B cell (primary cell): ENCODE results near the gene RIOK2. TPM values are rescaled to one million over a fixed set of nuclear protein-coding genes. Genes with fewer than 3 reads are reported as not detected.
"Not testable (repeated sequence)": the region's sequence is repeated elsewhere in the genome, so short reads cannot be mapped to it uniquely, and the experiment has no call there.

Experiments used
- ATAC-seq: fragments of 200-7000 bp; cut with Tn5 transposase; one replicate; pipeline ENCODE4 v1.10.0; 2021; ENCODE audit warnings: low read depth, mild to moderate bottlenecking, moderate number of reproducible peaks, moderate library complexity
- CTCF ChIA-PET: fragments of 350-600 bp; sonication (Branson Sonifier 250); formaldehyde crosslinking; loops from one replicate; lab custom pipeline; 2021; ENCODE audit warnings: antibody characterized with exemption, inconsistent platforms; lab: Charles Lee
- POLR2A ChIA-PET: fragments of 350-600 bp; sonication (Branson Sonifier 250); formaldehyde crosslinking; loops from one replicate; lab custom pipeline; 2021; ENCODE audit warnings: antibody characterized with exemption; lab: Charles Lee
- DNase-seq: peaks from one replicate; pipeline ENCODE4 v3.0.0; 2013
- H2AFZ ChIP-seq: 2 replicates; pipeline ENCODE4 v1.6.1; 2012; ENCODE audit warnings: mild to moderate bottlenecking, low read depth, low read length; ENCODE audit not compliant: insufficient read depth, poor library complexity, severe bottlenecking
- H3K27ac ChIP-seq, 2 donors: 1 replicate in 1 of 2; 2 replicates in 1 of 2; pipeline ENCODE4 v1.5.1; 2012 to 2013; ENCODE audit warnings: low read length in 2 of 2, mild to moderate bottlenecking in 2 of 2, moderate library complexity in 1 of 2
- H3K27me3 ChIP-seq, 4 experiments: fragments of 200-600 bp in 1 of 4; sonication (generic) in 1 of 4; replicated peaks in 1 of 4; 1 replicate in 2 of 4; 2 replicates in 2 of 4; pipeline versions ENCODE4 v1.6.1 to v1.7.0; 2013 to 2016; ENCODE audit warnings: low read length in 3 of 4, mild to moderate bottlenecking in 2 of 4, mixed read lengths in 1 of 4, moderate library complexity in 1 of 4; ENCODE audit not compliant: insufficient read depth in 4 of 4, control insufficient read depth in 3 of 4; ENCODE audit errors: control extremely low read depth in 1 of 4
- H3K36me3 ChIP-seq, 2 experiments: replicated peaks in 1 of 2; 1 replicate in 1 of 2; 2 replicates in 1 of 2; pipeline versions ENCODE4 v1.6.1 to v1.7.1; 2013; ENCODE audit warnings: low read length in 1 of 2; ENCODE audit not compliant: insufficient read depth in 2 of 2, control insufficient read depth in 1 of 2; ENCODE audit errors: control extremely low read depth in 1 of 2, extremely low read depth in 1 of 2
- H3K4me1 ChIP-seq, 2 donors: fragments of 200-600 bp in 1 of 2; sonication (generic) in 1 of 2; 1 replicate in 1 of 2; 2 replicates in 1 of 2; pipeline versions ENCODE4 v1.5.1 to v1.6.1; 2013 to 2017; ENCODE audit warnings: low read length in 2 of 2; ENCODE audit not compliant: control insufficient read depth in 2 of 2, insufficient read depth in 2 of 2
- H3K4me2 ChIP-seq: replicated peaks from 2 replicates; pipeline ENCODE3; 2012; ENCODE audit warnings: mild to moderate bottlenecking, low read depth, low read length; ENCODE audit not compliant: poor library complexity, severe bottlenecking
- H3K4me3 ChIP-seq, 5 experiments: fragments of 200-600 bp in 1 of 5; sonication (generic) in 1 of 5; 1 replicate in 3 of 5; 2 replicates in 2 of 5; pipeline versions ENCODE4 v1.5.1 to v1.7.0; 2011 to 2016; ENCODE audit warnings: low read length in 4 of 5, mild to moderate bottlenecking in 4 of 5, low read depth in 2 of 5, control low read depth in 1 of 5, moderate library complexity in 1 of 5; ENCODE audit not compliant: insufficient read depth in 1 of 5; ENCODE audit errors: control extremely low read depth in 1 of 5, extremely low read depth in 1 of 5
- H3K79me2 ChIP-seq: fragments of 200-600 bp; sonication (generic); one replicate; pipeline ENCODE4 v1.6.0; 2016; ENCODE audit warnings: low read length; ENCODE audit not compliant: control insufficient read depth, insufficient read depth
- H3K9ac ChIP-seq: fragments of 200-600 bp; sonication (generic); 2 replicates; pipeline ENCODE4 v1.6.1; 2017; ENCODE audit warnings: mild to moderate bottlenecking, low read length, moderate library complexity
- H3K9me3 ChIP-seq, 3 donors: one replicate each; pipeline versions ENCODE4 v1.6.1 to v1.7.1; 2013; ENCODE audit warnings: low read length in 2 of 3; ENCODE audit not compliant: control insufficient read depth in 2 of 3, insufficient read depth in 1 of 3; ENCODE audit errors: control extremely low read depth in 1 of 3
- H4K20me1 ChIP-seq: 2 replicates; pipeline ENCODE4 v1.6.0; 2012; ENCODE audit warnings: mild to moderate bottlenecking, low read length; ENCODE audit not compliant: insufficient read depth, control insufficient read depth, poor library complexity, severe bottlenecking
- H3K27ac Mint-ChIP-seq: one replicate; pipeline ENCODE4 v1.8.0; 2021; ENCODE audit warnings: mixed read lengths
- H3K27me3 Mint-ChIP-seq: one replicate; pipeline ENCODE4 v1.8.0; 2021; ENCODE audit warnings: mixed read lengths
- H3K4me1 Mint-ChIP-seq: one replicate; pipeline ENCODE4 v1.8.0; 2021; ENCODE audit warnings: mixed read lengths
- H3K4me3 Mint-ChIP-seq: one replicate; pipeline ENCODE4 v1.8.0; 2021; ENCODE audit warnings: mixed read lengths
- H3K9me3 Mint-ChIP-seq: one replicate; pipeline ENCODE4 v1.8.0; 2022; ENCODE audit warnings: mixed read lengths; ENCODE audit not compliant: insufficient read depth
- EZH2 ChIP-seq: IDR thresholded peaks from 2 replicates; pipeline ENCODE4 v1.6.1; 2012; ENCODE audit warnings: borderline replicate concordance, low read depth, mild to moderate bottlenecking, moderate library complexity, low read length; ENCODE audit not compliant: insufficient read depth, poor library complexity, severe bottlenecking
- WGBS: methylation state at CpG from one replicate; pipeline ENCODE4 v1.1.5; 2013; ENCODE audit warnings: missing lambda C conversion rate; ENCODE audit not compliant: insufficient coverage; 5-methylcytosine and 5-hydroxymethylcytosine counted together
- intact Hi-C: fragments of 100-400 bp; cut with micrococcal nuclease; formaldehyde crosslinking; loops from one replicate; pipeline ENCODE4 v1.10.0; 2022
- polyA plus RNA-seq: library from polyadenylated mRNA; depleted of rRNA; stranded (reverse); fragments of >200 nt; gene quantifications from 2 replicates; pipeline ENCODE4 v1.2.3, GENCODE V29; 2012
- total RNA-seq, 2 donors: library from RNA; stranded (reverse); fragments of 120-200 nt in 1 of 2; gene quantifications; 1 replicate in 1 of 2; 2 replicates in 1 of 2; pipeline versions ENCODE4 v1.2.3 to v1.2.4, GENCODE V29; 2013 to 2022
- TF ChIP-seq, protein P1 (sequence below): fragments of 200-600 bp; IDR thresholded peaks from one replicate; pipeline ENCODE4 v1.8.0; 2022; ENCODE audit warnings: antibody characterized with exemption, mild to moderate bottlenecking

RIOK2 gene
- total and polyA plus RNA-seq, 2 donors (not counting 1 experiment from before 2014, with no cell fraction given): 3.5 to 37.2 TPM

DNA sequence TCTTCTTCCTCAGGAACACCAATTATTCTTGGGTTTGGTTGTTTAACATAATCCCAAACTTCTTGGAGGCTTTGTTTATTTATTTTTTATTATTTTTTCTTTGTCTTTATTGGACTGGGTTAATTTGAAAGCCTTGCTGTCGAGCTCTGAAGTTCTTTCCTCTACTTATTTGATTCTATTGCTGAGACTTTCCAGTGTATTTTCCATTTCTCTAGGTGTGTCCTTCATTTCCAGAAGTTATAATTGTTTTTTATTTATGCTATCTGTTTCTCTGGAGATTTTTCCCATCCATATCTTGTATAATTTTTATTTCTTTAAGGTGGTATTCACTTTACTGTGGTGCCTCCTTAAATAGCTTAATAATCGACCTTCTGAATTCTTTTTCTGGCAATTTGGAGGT is 8.8 kb upstream of the RIOK2 start:
- no peak overlapping the region for H3K27ac ChIP-seq
- TF ChIP-seq, protein P1, sequence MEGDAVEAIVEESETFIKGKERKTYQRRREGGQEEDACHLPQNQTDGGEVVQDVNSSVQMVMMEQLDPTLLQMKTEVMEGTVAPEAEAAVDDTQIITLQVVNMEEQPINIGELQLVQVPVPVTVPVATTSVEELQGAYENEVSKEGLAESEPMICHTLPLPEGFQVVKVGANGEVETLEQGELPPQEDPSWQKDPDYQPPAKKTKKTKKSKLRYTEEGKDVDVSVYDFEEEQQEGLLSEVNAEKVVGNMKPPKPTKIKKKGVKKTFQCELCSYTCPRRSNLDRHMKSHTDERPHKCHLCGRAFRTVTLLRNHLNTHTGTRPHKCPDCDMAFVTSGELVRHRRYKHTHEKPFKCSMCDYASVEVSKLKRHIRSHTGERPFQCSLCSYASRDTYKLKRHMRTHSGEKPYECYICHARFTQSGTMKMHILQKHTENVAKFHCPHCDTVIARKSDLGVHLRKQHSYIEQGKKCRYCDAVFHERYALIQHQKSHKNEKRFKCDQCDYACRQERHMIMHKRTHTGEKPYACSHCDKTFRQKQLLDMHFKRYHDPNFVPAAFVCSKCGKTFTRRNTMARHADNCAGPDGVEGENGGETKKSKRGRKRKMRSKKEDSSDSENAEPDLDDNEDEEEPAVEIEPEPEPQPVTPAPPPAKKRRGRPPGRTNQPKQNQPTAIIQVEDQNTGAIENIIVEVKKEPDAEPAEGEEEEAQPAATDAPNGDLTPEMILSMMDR: no peak
- no peak for TF ChIP-seq EZH2
- H4K20me1 ChIP-seq: no peaks in the 10 kb centered on the region
- H2AFZ ChIP-seq: no peak overlapping the region
- no peak overlapping the region for H3K9ac ChIP-seq
- Mint-ChIP-seq H3K9me3 (peaks cover 2% of the 10 kb centered on the region), H3K27me3 (peaks cover 13% of the 10 kb centered on the region), H3K4me1 (peaks cover 17% of the 10 kb centered on the region), H3K27ac (no peak overlapping the region), H3K4me3 (no peak overlapping the region)
- H3K36me3 ChIP-seq: peaks cover 0 to 4% of the 10 kb centered on the region in 2 experiments
- WGBS: 67% methylated on average over 1 of the region's 2 CpGs
- no peak overlapping the region for H3K4me2 ChIP-seq
- no peaks in the 10 kb centered on the region for H3K79me2 ChIP-seq
- peaks cover 0 to 11% (median 0%) of the 10 kb centered on the region in 3 donors for H3K9me3 ChIP-seq
- POLR2A ChIA-PET: no interaction called here
- intact Hi-C loops: no loop called here
- no peak for ATAC-seq
- H3K27me3 ChIP-seq: no peaks in the 10 kb centered on the region
- DNase-seq: no peak
- CTCF ChIA-PET: no interaction called here
- H3K4me3 ChIP-seq: no peak overlapping the region
- H3K4me1 ChIP-seq: peaks cover 18 to 21% of the 10 kb centered on the region in 2 donors

DNA sequence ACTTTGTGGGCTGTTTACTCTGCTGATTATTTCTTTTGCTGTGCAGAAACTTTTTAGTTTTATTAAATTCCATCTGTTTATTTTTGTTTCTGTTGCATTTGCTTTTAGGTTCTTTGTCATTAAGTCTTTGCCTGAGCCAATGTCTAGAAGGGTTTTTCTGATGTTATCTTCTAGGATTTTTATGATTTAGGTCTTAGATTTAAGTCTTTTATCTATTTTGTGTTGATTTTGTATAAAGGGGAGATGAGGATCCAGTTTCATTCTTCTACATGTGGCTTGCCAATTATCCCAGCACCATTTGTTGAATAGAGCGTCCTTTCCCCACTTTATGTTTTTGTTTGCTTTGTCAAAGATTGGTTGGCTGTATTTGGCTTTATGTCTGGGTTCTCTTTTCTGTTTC is 6.5 kb upstream of the RIOK2 start:
- H3K9me3 Mint-ChIP-seq, POLR2A ChIA-PET, ATAC-seq, H2AFZ ChIP-seq, H3K36me3 ChIP-seq, H3K9ac ChIP-seq, DNase-seq, H3K27ac Mint-ChIP-seq, CTCF ChIA-PET, H3K79me2 ChIP-seq, H4K20me1 ChIP-seq, H3K27ac ChIP-seq, H3K4me3 ChIP-seq, H3K27me3 ChIP-seq, H3K4me2 ChIP-seq, H3K4me3 Mint-ChIP-seq: not testable (repeated sequence)
- intact Hi-C loops: loop anchor here (10.0 kb wide), 1 partner anchor 1545 kb away; the partner anchor contains the start of gene RFESD
- peaks cover 16 to 20% of the 10 kb centered on the region in 2 donors for H3K4me1 ChIP-seq
- H3K27me3 Mint-ChIP-seq: peaks cover 13% of the 10 kb centered on the region
- H3K4me1 Mint-ChIP-seq: peaks cover 17% of the 10 kb centered on the region
- H3K9me3 ChIP-seq: peaks cover 0 to 11% (median 0%) of the 10 kb centered on the region in 3 donors
- WGBS: no CpG with 5 or more reads among the region's 1 CpG
